SK-N-SH (cell line): Measurements from ENCODE around the gene TRIM9. TPM values are rescaled to one million over a fixed set of nuclear protein-coding genes. Genes with fewer than 3 reads are reported as not detected.
A peak's percentile ranks its signal among the peaks of the same experiment; 100 is the strongest.

Experiments used
- CTCF ChIA-PET: fragments of 300-600, 350-600 bp; formaldehyde crosslinking; extraction: SDS; loops from one replicate; lab custom pipeline; 2021; lab: Yijun Ruan, JAX
- POLR2A ChIA-PET: fragments of 350-600 bp; sonication (Branson Sonifier 250); formaldehyde crosslinking; extraction: SDS; loops from one replicate; lab custom pipeline; 2020; ENCODE audit warnings: antibody characterized with exemption, inconsistent platforms; lab: Yijun Ruan, JAX
- DNase-seq: peaks from one replicate; pipeline ENCODE4 v3.0.0; 2012
- H2AFZ ChIP-seq: fragments of 200-600 bp; sonication (generic); 2 replicates; pipeline ENCODE4 v1.8.1; 2016; ENCODE audit warnings: antibody characterized with exemption, mild to moderate bottlenecking, low read depth
- H3F3A ChIP-seq: fragments of 200-600 bp; sonication (generic); replicated peaks from 2 replicates; pipeline ENCODE3; 2016; ENCODE audit warnings: antibody characterized with exemption, mild to moderate bottlenecking; ENCODE audit not compliant: insufficient read depth
- H3K27ac ChIP-seq, 2 experiments: fragments of 200-500 bp in 1 of 2; fragments of 200-600 bp in 1 of 2; sonication (Bioruptor generic) in 1 of 2; sonication (generic), shearing (Covaris generic) in 1 of 2; 2 replicates each; pipeline versions ENCODE4 v1.5.1 to v1.6.1; 2014 to 2016; ENCODE audit warnings: low read depth in 2 of 2, inconsistent platforms in 1 of 2, low read length in 1 of 2, mild to moderate bottlenecking in 1 of 2, mixed read lengths in 1 of 2
- H3K27me3 ChIP-seq: fragments of 200-600 bp; sonication (generic), shearing (Covaris generic); 2 replicates; pipeline ENCODE4 v1.6.1; 2016; ENCODE audit warnings: mixed run types; ENCODE audit not compliant: insufficient read depth
- H3K36me3 ChIP-seq, 2 experiments: fragments of 200-500 bp in 1 of 2; fragments of 200-600 bp in 1 of 2; sonication (Bioruptor generic) in 1 of 2; sonication (generic) in 1 of 2; replicated peaks in 1 of 2; 2 replicates each; pipeline versions ENCODE3 to v1.5.1; 2014 to 2016; ENCODE audit warnings: low read length in 1 of 2, mild to moderate bottlenecking in 1 of 2; ENCODE audit not compliant: insufficient read depth in 2 of 2, control insufficient read depth in 1 of 2
- H3K4me1 ChIP-seq, 2 experiments: fragments of 200-500 bp in 1 of 2; fragments of 200-600 bp in 1 of 2; sonication (Bioruptor generic) in 1 of 2; sonication (generic), shearing (Covaris generic) in 1 of 2; 2 replicates each; pipeline versions ENCODE4 v1.5.1 to v1.6.1; 2014 to 2016; ENCODE audit warnings: low read depth in 1 of 2, low read length in 1 of 2, mixed run types in 1 of 2; ENCODE audit not compliant: insufficient read depth in 2 of 2, control insufficient read depth in 1 of 2
- H3K4me2 ChIP-seq: fragments of 200-600 bp; sonication (generic), shearing (Covaris generic); 2 replicates; pipeline ENCODE4 v1.6.1; 2017; ENCODE audit warnings: mixed run types
- H3K4me3 ChIP-seq, 2 experiments: fragments of 200-500 bp in 1 of 2; fragments of 200-600 bp in 1 of 2; sonication (Bioruptor generic) in 1 of 2; sonication (generic), shearing (Covaris generic) in 1 of 2; 2 replicates each; pipeline versions ENCODE4 v1.5.1 to v1.8.1; 2014 to 2016; ENCODE audit warnings: low read depth in 2 of 2, inconsistent platforms in 1 of 2, low read length in 1 of 2, mild to moderate bottlenecking in 1 of 2, mixed read lengths in 1 of 2, moderate library complexity in 1 of 2
- H3K79me2 ChIP-seq: fragments of 200-600 bp; sonication (generic); 2 replicates; pipeline ENCODE4 v1.8.1; 2017; ENCODE audit warnings: mild to moderate bottlenecking; ENCODE audit not compliant: insufficient read depth
- H3K9ac ChIP-seq: fragments of 200-600 bp; sonication (generic); 2 replicates; pipeline ENCODE4 v1.6.1; 2017; ENCODE audit warnings: mixed run types
- H3K9me2 ChIP-seq: fragments of 200-600 bp; sonication (generic); 2 replicates; pipeline ENCODE4 v1.6.1; 2017; ENCODE audit warnings: mixed run types
- H3K9me3 ChIP-seq: fragments of 200-600 bp; sonication (generic); 2 replicates; pipeline ENCODE4 v1.6.1; 2017; ENCODE audit warnings: mixed run types, mild to moderate bottlenecking, moderate library complexity
- H4K20me1 ChIP-seq: fragments of 200-600 bp; sonication (generic); 2 replicates; pipeline ENCODE4 v1.6.1; 2017; ENCODE audit warnings: mild to moderate bottlenecking, mixed run types; ENCODE audit not compliant: insufficient read depth
- FOXJ3 ChIP-seq: sonication (generic); formaldehyde crosslinking; IDR thresholded peaks from 2 replicates; pipeline ENCODE4 v1.5.1; 2020; ENCODE audit warnings: mild to moderate bottlenecking, missing genetic modification reagents
- FOXM1 ChIP-seq: IDR thresholded peaks from 2 replicates; pipeline ENCODE4 v1.4.0; 2012; ENCODE audit warnings: low read depth, mild to moderate bottlenecking
- GABPA ChIP-seq: IDR thresholded peaks from 2 replicates; pipeline ENCODE4 v1.4.0; 2012; ENCODE audit warnings: low read depth, mild to moderate bottlenecking
- GATA2 ChIP-seq: sonication (generic); formaldehyde crosslinking; IDR thresholded peaks from 2 replicates; pipeline ENCODE4 v1.5.0; 2020; ENCODE audit warnings: mild to moderate bottlenecking, missing genetic modification reagents
- MEF2A ChIP-seq: IDR thresholded peaks from 2 replicates; pipeline ENCODE4 v1.4.0; 2012; ENCODE audit warnings: low read depth, borderline replicate concordance
- MXI1 ChIP-seq: IDR thresholded peaks from 2 replicates; pipeline ENCODE4 v1.6.1; 2012; ENCODE audit warnings: mild to moderate bottlenecking, low read depth, low read length, improper control_type of control experiment
- NRF1 ChIP-seq: IDR thresholded peaks from 2 replicates; pipeline ENCODE4 v1.6.1; 2012; ENCODE audit warnings: low read depth, mild to moderate bottlenecking, low read length
- POLR2AphosphoS5 ChIP-seq: IDR thresholded peaks from 2 replicates; pipeline ENCODE4 v1.6.1; 2012; ENCODE audit warnings: low read depth, low read length
- SMC3 ChIP-seq: IDR thresholded peaks from 2 replicates; pipeline ENCODE4 v1.6.1; 2012; ENCODE audit warnings: low read depth, low read length, improper control_type of control experiment
- TAF1 ChIP-seq: IDR thresholded peaks from 2 replicates; pipeline ENCODE4 v1.6.1; 2012; ENCODE audit warnings: low read depth, mild to moderate bottlenecking, low read length, moderate library complexity, borderline replicate concordance
- TCF12 ChIP-seq: IDR thresholded peaks from 2 replicates; pipeline ENCODE4 v1.4.0; 2012
- YY1 ChIP-seq: IDR thresholded peaks from 2 replicates; pipeline ENCODE4 v1.4.0; 2012; ENCODE audit warnings: low read depth, mild to moderate bottlenecking
- WGBS: methylation state at CpG from one replicate; pipeline ENCODE4 v1.1.6; 2017; ENCODE audit warnings: low lambda C conversion rate; 5-methylcytosine and 5-hydroxymethylcytosine counted together
- polyA plus RNA-seq, 3 experiments: library from polyadenylated mRNA; depleted of rRNA; stranded (reverse); fragments of >200 nt; gene quantifications; 2 replicates each; pipeline ENCODE4 v1.2.3, GENCODE V29; 2012

Gene TRIM9
- polyA plus RNA-seq, 1 of the 3 experiments (the other 2 are of a cell fraction), result 3.9 TPM

DNA sequence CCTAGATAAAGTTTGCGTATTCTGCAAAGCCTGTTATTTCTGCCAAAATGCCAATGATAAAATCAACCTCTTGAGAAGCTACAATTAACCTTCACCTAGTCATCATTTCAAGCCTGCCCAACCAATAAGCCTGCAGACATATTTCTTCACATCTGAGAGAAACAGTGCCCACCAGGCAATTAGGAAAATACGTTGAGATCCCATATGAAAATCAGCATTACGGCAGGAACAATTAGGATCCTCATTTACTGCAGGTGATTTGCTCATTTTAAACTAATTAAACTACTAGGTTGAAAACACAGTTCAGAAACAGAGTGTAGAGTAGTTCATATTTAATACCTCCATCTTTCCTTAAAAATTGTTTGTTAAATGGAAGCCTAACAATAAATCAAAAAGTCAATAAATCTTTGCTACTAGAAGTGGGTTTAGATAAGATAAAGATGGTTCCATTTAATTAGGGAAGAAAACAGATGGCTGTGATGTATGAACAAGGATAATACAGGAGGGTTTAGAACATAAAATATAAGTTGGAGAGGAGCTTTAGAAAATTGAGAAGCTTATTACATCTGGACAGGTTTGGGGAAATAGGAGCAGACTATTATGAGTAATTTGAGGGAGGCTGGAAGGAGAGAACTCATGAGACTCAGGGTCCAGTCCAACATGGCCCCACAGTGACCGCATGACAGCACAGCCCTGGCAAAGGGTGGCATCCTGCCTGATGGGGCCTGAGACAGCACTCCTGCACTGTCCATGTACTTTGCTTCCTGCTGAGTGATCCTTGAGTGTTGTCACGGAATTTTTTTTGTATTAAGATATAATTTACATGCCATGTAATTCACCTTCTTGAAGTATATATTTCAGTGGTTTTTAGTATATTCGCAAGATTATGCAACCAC, 123.8 kb downstream of the TRIM9 start:
- Histone ChIP-seq H3K27me3 (no peaks in the 10 kb centered on the region), H3K9me2 (no peaks in the 10 kb centered on the region), H3K4me2 (no peak overlapping the region), H2AFZ (no peak overlapping the region), H3K9ac (no peak overlapping the region), H3K9me3 (no peaks in the 10 kb centered on the region), H3F3A (peaks cover 4% of the 10 kb centered on the region), H3K27ac (no peak overlapping the region), H4K20me1 (no peaks in the 10 kb centered on the region), H3K4me3 (no peak overlapping the region), H3K36me3 (no peaks in the 10 kb centered on the region), H3K79me2 (no peaks in the 10 kb centered on the region; the same call in 1 of the 2 replicates), H3K4me1 (peaks cover 0 to 3% of the 10 kb centered on the region in 2 experiments; a peak in 1 of 4 replicates)
- TF ChIP-seq YY1, result no peak
- TF ChIP-seq GATA2, result peak; percentile 54; the same call in 1 of the 2 replicates
- no peak for TF ChIP-seq FOXM1
- ChIA-PET CTCF (interaction anchor here (1.1 to 1.6 kb wide), 2 partner anchors 11 to 239 kb away, joined by 3 read pairs; no protein-coding TSS in a partner anchor), POLR2A (no interaction called here)
- peak; percentile 47 for DNase-seq
- 83% methylated on average over 6 of the region's 6 CpGs for WGBS

DNA sequence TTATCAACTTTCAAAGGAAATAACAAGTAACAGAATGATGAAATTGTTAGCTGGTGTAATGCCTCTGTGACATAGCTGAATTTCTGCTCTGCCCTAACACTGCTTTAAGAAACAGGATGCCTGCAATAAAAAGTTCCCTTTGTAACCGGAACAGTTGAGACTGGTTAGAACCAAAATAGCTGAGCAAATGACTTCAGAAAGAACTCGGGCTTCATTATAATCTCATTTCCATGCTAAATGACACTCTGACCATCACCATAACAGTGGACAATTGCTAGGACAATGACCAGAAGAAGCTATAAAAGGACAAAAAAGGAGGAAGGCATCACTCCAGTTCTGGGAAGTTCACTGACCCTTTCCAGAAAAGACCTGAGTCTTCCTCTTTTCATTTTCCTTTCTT, 127.1 kb downstream of the TRIM9 start:
- no peaks in the 10 kb centered on the region for H3K36me3 ChIP-seq
- no peaks in the 10 kb centered on the region for H3K27me3 ChIP-seq
- H3K4me3 ChIP-seq, result no peak overlapping the region
- TF ChIP-seq MXI1 (no peak), SMC3 (no peak)
- H3K79me2 ChIP-seq, result no peaks in the 10 kb centered on the region; the same call in 1 of the 2 replicates
- peaks cover 33% of the 10 kb centered on the region for H3F3A ChIP-seq
- WGBS, result 77% methylated on average over 2 of the region's 2 CpGs
- no peak overlapping the region for H3K4me2 ChIP-seq
- ChIA-PET POLR2A (no interaction called here), CTCF (interaction anchor here (1.1 to 1.3 kb wide), 2 partner anchors 12 to 14 kb away, joined by 3 to 4 read pairs; no protein-coding TSS in a partner anchor)
- DNase-seq, result no peak
- H3K9me3 ChIP-seq, result no peaks in the 10 kb centered on the region
- peaks cover 10 to 27% of the 10 kb centered on the region in 2 experiments for H3K4me1 ChIP-seq
- H4K20me1 ChIP-seq, result no peaks in the 10 kb centered on the region
- H2AFZ ChIP-seq, result no peak overlapping the region
- H3K9me2 ChIP-seq, result no peaks in the 10 kb centered on the region
- no peak overlapping the region for H3K27ac ChIP-seq
- H3K9ac ChIP-seq, result no peak overlapping the region

DNA sequence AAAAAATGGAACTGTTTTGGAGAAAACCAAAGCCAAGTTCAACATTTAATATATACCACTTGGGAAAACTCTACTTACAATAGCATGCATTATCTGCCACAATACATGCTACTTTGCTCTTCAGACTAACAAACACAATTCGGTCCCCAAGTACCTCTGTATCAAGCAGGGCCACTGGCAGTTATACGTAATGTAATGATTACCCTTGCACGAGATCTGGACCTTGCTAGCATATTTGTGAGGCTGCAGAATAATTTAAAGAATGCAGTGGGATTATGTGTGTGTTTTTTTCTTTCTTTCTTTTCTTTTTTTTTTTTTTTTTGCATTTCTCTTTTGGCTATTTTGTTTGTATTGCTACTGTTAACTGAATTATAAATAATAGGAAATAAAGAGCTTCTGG, 127.8 kb downstream of the TRIM9 start:
- no peak overlapping the region for H3K9ac ChIP-seq
- H3K4me1 ChIP-seq, result peaks cover 10 to 33% of the 10 kb centered on the region in 2 experiments
- POLR2A ChIA-PET, result no interaction called here
- peaks cover 40% of the 10 kb centered on the region for H3F3A ChIP-seq
- no peak for DNase-seq
- CTCF ChIA-PET, result interaction anchor here (1.1 kb wide), 1 partner anchor 12 kb away, joined by 4 read pairs; no protein-coding TSS in a partner anchor
- TF ChIP-seq NRF1, result no peak
- TF ChIP-seq TCF12, result no peak
- no peak for TF ChIP-seq TAF1
- no peak for TF ChIP-seq MEF2A
- no peak for TF ChIP-seq FOXJ3 (CRISPR knock-in tag)
- no peak for TF ChIP-seq GABPA
- no peak for TF ChIP-seq POLR2AphosphoS5
- H2AFZ ChIP-seq, result peak overlapping the region; percentile 18; the same call in 1 of the 2 replicates
- H3K27me3 ChIP-seq, result no peaks in the 10 kb centered on the region
- no peaks in the 10 kb centered on the region for H3K36me3 ChIP-seq
- H3K9me3 ChIP-seq, result no peaks in the 10 kb centered on the region
- no peaks in the 10 kb centered on the region; the same call in 1 of the 2 replicates for H3K79me2 ChIP-seq
- no peaks in the 10 kb centered on the region for H4K20me1 ChIP-seq
- H3K9me2 ChIP-seq, result no peaks in the 10 kb centered on the region
- H3K27ac ChIP-seq, result no peak overlapping the region
- no peak overlapping the region for H3K4me3 ChIP-seq
- WGBS, result 54% methylated on average over 3 of the region's 3 CpGs
- no peak overlapping the region for H3K4me2 ChIP-seq
